Endothelial cell of umbilical vein (primary cell): ENCODE data around the gene MN1. TPM values are rescaled to one million over a fixed set of nuclear protein-coding genes. Genes with fewer than 3 reads are reported as not detected.

ENCODE experiments used
- BruUV-seq: library from RNA; stranded (reverse); fragments of 400-500 nt; replicated peaks from 2 replicates; lab custom pipeline; 2021; lab: Mats Ljungman, UMichigan
- CTCF ChIA-PET: fragments of 300-600, 350-600 bp; sonication (Branson Sonifier 250); formaldehyde crosslinking; loops from one replicate; lab custom pipeline; 2021; ENCODE audit warnings: antibody characterized with exemption, inconsistent platforms; lab: Charles Lee
- POLR2A ChIA-PET: fragments of 300-600, 350-600 bp; sonication (Branson Sonifier 250); formaldehyde crosslinking; loops from one replicate; lab custom pipeline; 2021; ENCODE audit warnings: antibody characterized with exemption, inconsistent platforms; lab: Charles Lee
- DNase-seq: peaks from one replicate; pipeline ENCODE4 v3.0.0-alpha.2; 2011; ENCODE audit warnings: low read depth, low spot score
- FAIRE-seq: peaks from 2 replicates; lab custom pipeline; 2011; peaks lifted over from hg19 to GRCh38; lab: Jason Lieb, UNC
- H2AFZ ChIP-seq: 2 replicates; pipeline ENCODE4 v1.6.0; 2012; ENCODE audit warnings: low read depth, low read length, control low read depth, inconsistent platforms
- H3K27ac ChIP-seq: 2 replicates; pipeline ENCODE4 v1.5.1; 2011; ENCODE audit warnings: low read depth, mild to moderate bottlenecking, control low read depth, low read length, moderate library complexity; ENCODE audit not compliant: insufficient read depth
- H3K27me3 ChIP-seq, 2 experiments: 2 replicates each; pipeline versions ENCODE4 v1.6.0 to v1.6.1; 2011; ENCODE audit warnings: low read length in 2 of 2, mixed read lengths in 1 of 2; ENCODE audit not compliant: control insufficient read depth in 2 of 2, insufficient read depth in 2 of 2
- H3K36me3 ChIP-seq, 2 experiments: 2 replicates in 1 of 2; 3 replicates in 1 of 2; pipeline ENCODE4 v1.5.1; 2011; ENCODE audit warnings: low read length in 2 of 2, mild to moderate bottlenecking in 1 of 2, moderate library complexity in 1 of 2; ENCODE audit not compliant: control insufficient read depth in 2 of 2, insufficient read depth in 2 of 2; ENCODE audit errors: extremely low read depth in 1 of 2
- H3K4me1 ChIP-seq: 3 replicates; pipeline ENCODE4 v1.5.1; 2011; ENCODE audit warnings: mild to moderate bottlenecking, low read length; ENCODE audit not compliant: control insufficient read depth, insufficient read depth; ENCODE audit errors: extremely low read depth
- H3K4me2 ChIP-seq: 2 replicates; pipeline ENCODE4 v1.6.1; 2011; ENCODE audit warnings: low read length, control low read depth, mixed read lengths; ENCODE audit not compliant: insufficient read depth
- H3K4me3 ChIP-seq, 3 experiments: fragments of 200-600 bp in 1 of 3; sonication (generic), shearing (Covaris generic) in 1 of 3; replicated peaks in 1 of 3; 2 replicates each; pipeline ENCODE4 v1.5.1; 2011 to 2016; ENCODE audit warnings: control low read depth in 3 of 3, low read length in 3 of 3, mild to moderate bottlenecking in 2 of 3, inconsistent platforms in 1 of 3, low read depth in 1 of 3, moderate library complexity in 1 of 3; ENCODE audit not compliant: insufficient read depth in 1 of 3
- H3K79me2 ChIP-seq: 2 replicates; pipeline ENCODE4 v1.6.0; 2012; ENCODE audit warnings: low read length, inconsistent platforms; ENCODE audit not compliant: control insufficient read depth, insufficient read depth
- H3K9ac ChIP-seq: replicated peaks from 2 replicates; pipeline ENCODE3; 2011; ENCODE audit warnings: low read length, control low read depth; ENCODE audit not compliant: insufficient read depth; ENCODE audit errors: extremely low read depth
- H3K9me1 ChIP-seq: replicated peaks from 3 replicates; pipeline ENCODE4 v1.6.0; 2011; ENCODE audit warnings: mild to moderate bottlenecking, low read length; ENCODE audit not compliant: control insufficient read depth, insufficient read depth; ENCODE audit errors: extremely low read depth
- H3K9me3 ChIP-seq: replicated peaks from 2 replicates; pipeline ENCODE4 v1.5.1; 2012; ENCODE audit warnings: low read length, inconsistent platforms; ENCODE audit not compliant: control insufficient read depth, insufficient read depth
- H4K20me1 ChIP-seq: replicated peaks from 2 replicates; pipeline ENCODE3; 2011; ENCODE audit warnings: mild to moderate bottlenecking, low read length; ENCODE audit not compliant: control insufficient read depth, insufficient read depth; ENCODE audit errors: extremely low read depth
- CTCF ChIP-seq, 2 donors: IDR thresholded peaks; 1 replicate in 1 of 2; 2 replicates in 1 of 2; pipeline ENCODE4 v1.5.1; 2011; ENCODE audit warnings: low read length in 2 of 2, mild to moderate bottlenecking in 2 of 2, moderate library complexity in 2 of 2, control low read depth in 1 of 2, inconsistent platforms in 1 of 2, low read depth in 1 of 2; ENCODE audit not compliant: insufficient read depth in 1 of 2; ENCODE audit errors: extremely low read depth in 1 of 2
- EZH2 ChIP-seq: IDR thresholded peaks from 2 replicates; pipeline ENCODE4 v1.6.1; 2012; ENCODE audit warnings: borderline replicate concordance, low read depth, mild to moderate bottlenecking, moderate library complexity, low read length, inconsistent platforms; ENCODE audit not compliant: severe bottlenecking
- FOS ChIP-seq: IDR thresholded peaks from 2 replicates; pipeline ENCODE4 v1.6.1; 2011; ENCODE audit warnings: mild to moderate bottlenecking, low read length, moderate library complexity, borderline replicate concordance; ENCODE audit not compliant: insufficient read depth
- GATA2 ChIP-seq: IDR thresholded peaks from 2 replicates; pipeline ENCODE4 v1.7.0; 2011; ENCODE audit warnings: low read depth, mild to moderate bottlenecking, moderate library complexity, mixed read lengths, low read length; ENCODE audit not compliant: insufficient read length, insufficient read depth
- JUN ChIP-seq: IDR thresholded peaks from 2 replicates; pipeline ENCODE4 v1.6.1; 2011; ENCODE audit warnings: borderline replicate concordance, low read depth; ENCODE audit not compliant: insufficient read length, insufficient read depth
- MAX ChIP-seq: IDR thresholded peaks from 2 replicates; pipeline ENCODE4 v1.6.1; 2011; ENCODE audit not compliant: insufficient read depth, insufficient read length
- MYC ChIP-seq: IDR thresholded peaks from one replicate; pipeline ENCODE4 v1.6.1; 2011; ENCODE audit warnings: mild to moderate bottlenecking, low read depth, low read length
- POLR2A ChIP-seq: IDR thresholded peaks from 2 replicates; pipeline ENCODE4 v1.6.1; 2012; ENCODE audit warnings: low read depth, mild to moderate bottlenecking, control low read depth, low read length
- POLR2AphosphoS5 ChIP-seq: IDR thresholded peaks from 2 replicates; pipeline ENCODE4 v1.6.1; 2012; ENCODE audit warnings: low read depth, mild to moderate bottlenecking, control low read depth, low read length, moderate library complexity; ENCODE audit not compliant: insufficient read depth
- dilution Hi-C: fragments of 300-500 bp; cut with MboI; formaldehyde crosslinking; loops from one replicate; pipeline ENCODE4 v1.15.0; 2019; ENCODE audit warnings: low sequenced_read_pairs; ENCODE audit not compliant: extremely low pct_ligation_motif_present
- intact Hi-C: fragments of 100-400 bp; cut with micrococcal nuclease; formaldehyde crosslinking; loops from one replicate; pipeline ENCODE4 v1.10.0; 2022
- polyA plus RNA-seq, 4 experiments: library from polyadenylated mRNA; depleted of rRNA in 3 of 4; stranded (reverse) in 3 of 4; unstranded in 1 of 4; fragments of >200 nt; gene quantifications; 2 replicates each; pipeline versions ENCODE4 v1.2.1 to v1.2.3, GENCODE V29; 2011 to 2012; ENCODE audit warnings: missing spikeins in 1 of 4
- total RNA-seq: library from RNA; stranded (reverse); gene quantifications from 2 replicates; pipeline ENCODE4 v1.2.3, GENCODE V29; 2021

MN1 gene
- total and polyA plus RNA-seq, 2 donors (not counting 3 experiments of a cell fraction or from before 2014, with no cell fraction given), result 3.8 to 5.2 TPM

DNA sequence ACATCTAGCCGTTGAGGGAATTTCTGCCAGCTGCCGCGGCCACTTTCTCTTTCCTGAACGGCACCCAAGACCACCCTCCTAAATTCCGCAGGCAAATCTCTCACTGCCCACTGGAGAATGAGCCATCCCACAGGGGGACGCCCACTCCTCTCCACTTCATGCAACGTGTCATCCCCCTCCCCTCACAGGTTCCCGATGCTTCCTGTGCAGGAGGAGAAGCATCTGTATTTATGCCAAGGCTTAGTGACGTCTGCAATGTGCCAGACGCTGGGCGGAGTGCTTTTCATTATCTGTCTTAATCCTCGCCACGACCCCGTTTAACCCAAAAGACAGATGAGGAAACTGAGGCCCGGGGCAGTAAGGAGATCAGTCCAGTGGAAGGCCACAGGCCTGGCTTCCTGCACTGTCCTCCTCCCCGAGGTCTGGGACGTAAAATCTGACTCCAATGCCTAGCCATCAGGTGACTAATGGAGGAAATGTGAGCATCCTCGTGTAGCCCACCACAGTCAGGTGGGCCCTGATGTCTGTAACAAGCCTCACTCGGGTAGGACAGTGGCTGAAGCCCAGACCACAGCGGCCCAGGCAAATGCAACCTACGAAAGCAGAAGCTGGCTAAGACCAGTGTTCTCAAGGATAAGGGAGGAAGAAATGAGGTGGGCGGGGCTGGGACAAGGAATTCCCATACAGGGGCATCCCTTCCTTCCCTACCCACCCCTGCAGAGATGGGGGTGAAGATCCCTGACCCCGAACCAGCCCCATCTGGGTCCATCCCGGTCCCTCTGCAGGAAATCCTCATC lies 23.1 kb downstream of the MN1 start:
- Histone ChIP-seq H3K4me1 (peaks cover 9% of the 10 kb centered on the region), H3K27ac (no peak overlapping the region), H2AFZ (peak overlapping the region; percentile 31), H3K27me3 (no peaks in the 10 kb centered on the region), H3K9ac (no peak overlapping the region), H3K4me3 (no peak overlapping the region), H3K36me3 (no peaks in the 10 kb centered on the region), H3K9me3 (no peaks in the 10 kb centered on the region), H4K20me1 (no peaks in the 10 kb centered on the region), H3K79me2 (no peaks in the 10 kb centered on the region), H3K9me1 (no peaks in the 10 kb centered on the region), H3K4me2 (no peak overlapping the region)
- FAIRE-seq, result no peak
- TF ChIP-seq POLR2AphosphoS5, result no peak
- TF ChIP-seq POLR2A, result no peak
- TF ChIP-seq MAX, result no peak
- dilution Hi-C loops (no loop called here), intact Hi-C loops (no loop called here)
- CTCF ChIA-PET, result no interaction called here
- no TSS peak for BruUV-seq
- DNase-seq, result no peak
- POLR2A ChIA-PET, result no interaction called here

GRCh38 chr22:27777128-27777527 lies 24.4 kb downstream of the MN1 start:
- H3K4me3 ChIP-seq, result no peak overlapping the region
- H3K9me1 ChIP-seq, result no peaks in the 10 kb centered on the region
- H3K4me2 ChIP-seq, result no peak overlapping the region
- H2AFZ ChIP-seq, result no peak overlapping the region
- BruUV-seq, result no TSS peak
- no peak overlapping the region for H3K27ac ChIP-seq
- intact Hi-C loops (no loop called here), dilution Hi-C loops (no loop called here)
- POLR2A ChIA-PET, result no interaction called here
- TF ChIP-seq POLR2AphosphoS5 (no peak), POLR2A (no peak), CTCF (IDR thresholded peaks at IDR 0.05; ENCODE audit: extremely low read depth in 1 of 2, insufficient read depth in 1 of 2, low read depth in 1 of 2, low read length in 2 of 2) (no peak), FOS (no peak), MAX (no peak), GATA2 (no peak), JUN (no peak), MYC (no peak), EZH2 (no peak)
- no peaks in the 10 kb centered on the region for H3K27me3 ChIP-seq
- H3K9ac ChIP-seq, result no peak overlapping the region
- DNase-seq (no peak), FAIRE-seq (no peak)
- H3K4me1 ChIP-seq, result peaks cover 9% of the 10 kb centered on the region
- CTCF ChIA-PET, result no interaction called here
- no peaks in the 10 kb centered on the region for H3K9me3 ChIP-seq
- H4K20me1 ChIP-seq, result no peaks in the 10 kb centered on the region
- no peaks in the 10 kb centered on the region for H3K36me3 ChIP-seq
- no peaks in the 10 kb centered on the region for H3K79me2 ChIP-seq
